HG03108 (cell line): ENCODE data around the gene POLR1E.
"Not testable (repeated sequence)": the region's sequence is repeated elsewhere in the genome, so short reads cannot be mapped to it uniquely, and the experiment has no call there.

ENCODE experiments used
- ATAC-seq: cut with Tn5 transposase; IDR thresholded peaks from one replicate; pipeline ENCODE4 v1.9.1; 2021; ENCODE audit warnings: moderate library complexity; ENCODE audit not compliant: unreplicated experiment

The POLR1E gene

DNA sequence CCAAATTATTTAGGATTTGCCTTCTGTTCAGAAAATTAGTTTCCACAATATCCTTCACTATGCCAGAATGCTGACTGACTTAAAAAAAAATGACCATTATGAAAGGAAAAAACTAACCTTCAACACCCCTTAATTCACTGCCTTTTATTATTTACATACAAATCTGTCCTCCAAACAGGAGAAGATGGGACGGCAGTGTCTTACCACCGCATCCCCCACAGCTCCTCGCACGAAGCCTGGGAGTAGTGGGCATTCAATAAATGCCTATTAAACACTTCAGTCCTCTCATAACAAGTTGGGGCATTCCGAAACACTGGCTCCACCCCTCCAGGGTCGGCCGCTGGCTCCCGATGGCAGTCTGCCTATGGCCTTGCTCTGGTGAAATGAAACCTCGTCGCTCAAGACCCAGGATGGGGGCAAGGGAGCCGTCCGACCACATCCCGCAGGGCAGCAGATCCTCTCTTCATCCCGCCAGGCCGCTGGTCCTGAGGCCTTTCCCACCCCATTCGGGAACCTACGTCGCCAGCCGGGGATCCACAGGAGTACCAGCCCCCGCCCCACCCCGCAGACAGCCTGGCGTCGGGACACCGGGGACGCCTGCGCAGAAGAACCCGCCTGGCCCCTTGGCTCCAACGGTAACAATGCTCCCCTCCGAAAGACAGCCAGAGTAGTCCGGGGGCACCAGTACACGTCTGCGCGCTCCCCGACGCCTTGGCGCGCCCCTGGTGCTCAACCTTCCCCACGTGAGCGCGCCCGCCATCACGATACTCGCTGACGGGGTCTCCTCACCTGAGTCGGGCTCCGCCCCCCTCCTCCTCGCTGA lies 21.1 kb upstream of the POLR1E start:
- ATAC-seq, result peak; percentile 27

DNA sequence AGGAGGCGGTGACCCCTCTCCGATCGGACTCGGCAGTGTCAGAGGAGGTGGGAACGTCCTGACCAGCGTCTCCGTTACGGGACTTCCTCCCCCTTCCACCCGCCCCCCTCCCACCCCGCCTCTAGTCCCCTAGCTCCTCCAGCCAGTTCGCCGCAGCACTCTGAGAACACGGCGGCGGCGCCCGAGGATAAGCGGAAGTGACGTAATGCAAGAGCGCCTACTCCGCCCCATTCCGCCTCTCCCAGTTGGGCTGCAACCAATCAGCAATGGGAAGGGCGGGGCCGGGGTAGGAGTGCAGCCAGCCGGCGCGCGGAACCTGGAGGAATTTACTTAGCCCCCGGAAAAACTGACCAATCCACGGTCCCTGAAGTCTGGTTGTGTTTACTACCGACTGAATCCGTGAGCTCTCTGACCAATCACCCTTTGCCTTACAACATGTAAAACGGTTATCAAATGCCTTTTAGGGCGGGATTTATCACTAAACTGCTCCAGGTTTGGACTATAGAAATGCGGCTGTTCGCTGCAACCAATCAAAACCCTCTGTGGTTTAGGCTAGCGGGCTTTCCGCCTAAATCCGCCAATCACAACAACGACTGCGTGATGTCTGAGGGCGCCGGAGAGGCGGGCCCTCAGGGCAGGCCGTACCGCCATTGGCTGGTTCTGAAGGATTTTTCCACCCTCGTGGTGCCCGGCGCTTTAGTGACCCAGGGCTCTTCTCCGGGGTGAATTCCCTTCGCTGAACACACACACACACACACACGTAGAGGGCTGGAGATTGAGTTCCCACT lies 20.3 kb upstream of the POLR1E start, which contains the start of gene ZBTB5:
Gene ZBTB5, minus strand, starts transcription at position 202 of the 788 bp plus-strand sequence. CDS start 22,899 bp downstream, outside the sequence.
- ATAC-seq, result peak; percentile 78

DNA sequence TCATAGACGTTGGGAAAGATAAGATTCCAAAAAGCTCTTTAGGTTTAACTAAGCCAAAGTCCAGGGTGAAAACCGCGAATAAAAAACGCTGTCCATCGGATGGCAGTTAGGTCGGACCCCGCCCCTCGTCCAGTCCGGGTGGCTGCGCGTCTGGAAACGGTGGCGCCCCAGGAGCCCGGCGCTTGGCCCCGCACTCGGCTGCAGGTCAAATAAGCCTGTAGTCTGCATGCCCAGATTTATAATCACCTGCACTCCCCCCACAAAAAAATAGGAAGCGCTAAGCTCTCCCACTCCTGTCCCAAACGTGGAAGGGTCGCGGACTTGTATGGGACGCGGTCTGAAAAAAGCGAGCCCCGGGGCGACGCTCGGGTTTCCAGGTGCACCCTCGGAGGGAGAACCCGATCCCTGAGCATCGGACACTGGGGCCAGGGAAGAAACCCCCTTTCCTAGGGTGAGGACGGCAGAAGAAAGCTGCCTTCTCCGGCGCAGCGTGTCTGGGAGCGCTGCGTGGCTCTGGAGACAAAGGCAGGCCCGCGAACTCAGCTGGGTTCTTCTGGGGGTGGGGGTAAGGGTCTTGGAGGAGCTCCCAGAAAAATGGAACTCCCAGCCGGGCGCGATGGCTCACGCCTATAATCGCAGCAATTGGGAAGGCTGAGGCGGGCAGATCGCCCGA lies 19.6 kb upstream of the POLR1E start:
- ATAC-seq, result peak; percentile 5

DNA sequence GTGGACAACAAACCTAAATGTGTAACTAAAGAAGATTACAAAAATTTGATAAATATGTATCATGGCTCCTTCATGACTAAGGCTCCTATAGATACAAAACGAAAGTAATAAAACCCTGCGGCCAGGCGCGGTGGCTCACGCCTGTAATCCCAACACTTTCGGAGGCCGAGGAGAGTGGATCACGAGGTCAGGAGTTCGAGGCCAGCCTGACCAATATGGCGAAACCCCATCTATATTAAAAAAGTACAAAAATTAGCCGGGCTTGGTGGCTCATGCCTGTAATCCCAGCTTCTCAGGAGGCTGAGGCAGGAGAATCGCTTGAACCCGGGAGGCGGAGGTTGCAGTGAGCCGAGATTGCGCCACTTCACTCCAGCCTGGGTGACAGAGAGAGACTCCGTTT lies 18.2 kb upstream of the POLR1E start:
- not testable (repeated sequence) for ATAC-seq

DNA sequence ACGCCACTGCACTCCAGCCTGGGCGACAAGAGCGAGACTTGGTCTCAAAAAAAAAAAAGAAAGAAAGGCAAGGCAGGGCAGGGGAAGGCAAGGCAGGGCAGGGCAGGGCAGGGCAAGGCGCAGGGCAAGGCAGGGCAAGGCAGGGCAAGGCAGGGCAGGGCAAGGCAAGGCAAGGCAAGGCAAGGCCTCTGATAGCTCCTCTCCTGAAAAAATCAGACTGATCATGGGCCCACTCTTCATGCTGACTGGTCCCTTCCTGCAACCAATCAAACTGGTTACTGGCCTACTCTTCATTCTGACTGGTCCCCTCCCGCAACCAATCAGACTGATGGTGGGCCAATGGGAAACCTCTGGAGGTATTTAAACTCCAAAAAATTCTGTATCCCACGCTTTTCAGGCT lies 17.1 kb upstream of the POLR1E start:
- ATAC-seq, result no peak

DNA sequence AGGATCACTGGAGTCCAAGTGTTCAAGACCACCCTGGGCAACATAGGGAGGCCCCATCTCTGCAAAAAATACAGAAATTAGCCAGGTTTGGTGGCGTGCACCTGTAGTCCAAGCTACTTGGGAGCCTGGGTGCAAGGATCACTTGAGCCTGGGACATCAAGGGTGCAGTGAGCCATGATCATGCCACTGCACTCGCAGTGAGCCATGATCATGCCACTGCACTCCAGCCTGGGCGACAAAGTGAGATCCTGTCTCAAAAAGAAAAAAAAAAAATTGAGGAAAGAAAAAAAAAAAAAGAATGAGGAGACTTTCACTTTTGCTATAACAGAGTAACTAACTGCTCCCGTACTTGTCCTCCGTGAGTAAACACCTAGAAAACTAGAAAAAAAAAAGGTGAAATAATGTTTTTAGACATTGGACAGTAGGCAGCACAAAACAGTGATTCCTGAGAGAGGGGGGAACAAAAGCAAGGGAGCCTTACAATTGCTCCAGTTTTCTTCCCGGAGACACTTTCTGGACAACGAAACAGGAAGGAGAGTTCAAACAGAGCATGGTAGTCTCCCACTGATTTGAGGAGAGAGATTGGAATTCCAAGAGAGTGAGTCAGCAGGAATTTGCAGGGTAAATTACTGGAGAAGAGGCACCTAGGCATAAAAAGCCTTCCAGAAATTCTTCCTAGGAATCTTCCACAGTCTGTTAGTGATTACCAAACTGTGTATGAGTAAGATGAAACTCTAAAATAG lies 13.6 kb upstream of the POLR1E start:
- no peak for ATAC-seq

DNA sequence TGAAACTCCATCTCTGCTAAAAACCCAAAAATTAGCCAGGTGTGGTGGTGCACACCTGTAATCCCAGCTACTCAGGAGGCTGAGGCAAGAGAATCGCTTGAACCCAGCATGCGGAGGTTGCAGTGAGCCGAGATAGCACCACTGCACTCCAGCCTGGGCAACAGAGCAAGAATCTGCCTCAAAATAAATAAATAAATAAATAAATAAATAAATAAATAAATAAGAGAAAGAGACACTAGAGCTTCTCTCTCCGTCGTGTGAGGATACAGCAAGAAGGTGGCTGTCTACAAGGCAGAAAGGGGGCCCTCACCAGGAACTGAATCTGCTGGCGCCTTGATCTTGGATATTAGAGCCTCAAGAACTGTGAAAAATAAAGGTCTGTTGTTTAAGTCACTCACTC lies 11.8 kb upstream of the POLR1E start:
- not testable (repeated sequence) for ATAC-seq

DNA sequence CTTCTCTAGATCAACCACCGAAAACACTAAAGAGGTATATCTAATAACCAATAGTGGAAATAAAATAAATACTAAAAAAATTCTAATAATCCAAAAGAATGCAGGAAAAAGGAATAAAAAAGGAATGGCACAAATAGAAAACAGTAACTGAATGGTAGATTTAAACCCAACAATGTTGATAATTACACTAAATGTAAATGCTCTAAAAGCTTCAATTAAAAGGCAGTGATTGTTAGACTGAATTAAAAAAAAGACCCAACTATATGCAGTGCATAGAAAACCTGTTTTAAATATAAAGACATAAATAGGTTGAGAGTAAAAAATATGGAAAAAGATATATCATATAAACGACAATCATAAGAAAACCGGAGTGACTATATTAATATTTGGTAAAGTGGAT lies 11.3 kb upstream of the POLR1E start:
- no peak for ATAC-seq

DNA sequence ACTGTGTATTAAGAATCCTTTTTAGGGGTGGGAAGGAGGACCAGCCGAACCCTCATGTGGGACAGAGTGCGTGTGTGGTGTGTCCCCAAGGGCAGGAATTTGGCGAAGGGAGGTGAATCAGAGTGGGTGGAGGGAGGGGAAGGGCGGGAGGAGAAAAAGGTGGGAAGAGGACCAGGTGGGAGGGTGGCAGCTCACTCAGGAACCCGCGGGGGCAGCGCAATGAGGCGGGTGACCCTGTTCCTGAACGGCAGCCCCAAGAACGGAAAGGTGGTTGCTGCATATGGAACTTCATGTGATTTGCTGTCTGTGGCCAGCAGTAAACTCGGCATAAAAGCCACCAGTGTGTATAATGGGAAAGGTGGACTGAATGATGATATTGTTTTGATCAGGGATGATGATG lies 8.8 kb upstream of the POLR1E start:
- ATAC-seq, result no peak

DNA sequence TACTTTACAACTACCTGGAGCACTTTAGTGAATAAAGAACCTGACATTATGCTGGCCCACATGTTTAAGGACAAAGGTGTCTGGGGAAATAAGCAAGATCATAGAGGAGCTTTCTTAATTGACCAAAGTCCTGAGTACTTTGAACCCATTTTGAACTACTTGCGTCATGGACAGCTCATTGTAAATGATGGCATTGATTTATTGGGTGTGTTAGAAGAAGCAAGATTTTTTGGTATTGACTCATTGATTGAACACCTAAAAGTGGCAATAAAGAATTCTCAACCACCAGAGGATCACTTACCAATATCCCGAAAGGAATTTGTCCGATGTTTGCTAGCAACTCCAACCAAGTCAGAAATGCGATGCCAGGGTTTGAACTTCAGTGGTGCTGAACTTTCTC lies 8.3 kb upstream of the POLR1E start:
- not testable (repeated sequence) for ATAC-seq

DNA sequence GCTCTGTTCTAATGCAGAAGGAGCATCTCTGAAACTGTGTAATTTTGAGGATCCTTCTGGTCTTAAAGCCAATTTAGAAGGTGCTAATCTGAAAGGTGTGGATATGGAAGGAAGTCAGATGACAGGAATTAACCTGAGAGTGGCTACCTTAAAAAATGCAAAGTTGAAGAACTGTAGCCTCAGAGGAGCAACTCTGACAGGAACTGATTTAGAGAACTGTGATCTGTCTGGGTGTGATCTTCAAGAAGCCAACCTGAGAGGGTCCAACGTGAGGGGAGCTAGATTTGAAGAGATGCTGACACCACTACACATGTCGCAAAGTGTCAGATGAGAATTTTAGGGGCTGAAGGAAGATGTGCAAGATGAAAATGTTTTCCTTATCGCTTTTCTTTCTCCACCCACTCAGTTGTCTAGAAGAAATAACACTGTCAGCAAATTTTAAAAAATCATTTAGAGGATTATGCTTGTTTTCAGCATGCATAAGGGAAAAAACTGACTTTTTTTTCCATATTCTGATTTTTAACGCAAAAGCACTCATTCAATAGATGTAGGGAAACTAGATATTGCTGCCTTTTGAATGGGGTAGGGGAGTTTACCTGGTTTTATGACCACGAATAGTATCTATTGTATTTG lies 7.6 kb upstream of the POLR1E start:
- ATAC-seq, result not testable (repeated sequence)

DNA sequence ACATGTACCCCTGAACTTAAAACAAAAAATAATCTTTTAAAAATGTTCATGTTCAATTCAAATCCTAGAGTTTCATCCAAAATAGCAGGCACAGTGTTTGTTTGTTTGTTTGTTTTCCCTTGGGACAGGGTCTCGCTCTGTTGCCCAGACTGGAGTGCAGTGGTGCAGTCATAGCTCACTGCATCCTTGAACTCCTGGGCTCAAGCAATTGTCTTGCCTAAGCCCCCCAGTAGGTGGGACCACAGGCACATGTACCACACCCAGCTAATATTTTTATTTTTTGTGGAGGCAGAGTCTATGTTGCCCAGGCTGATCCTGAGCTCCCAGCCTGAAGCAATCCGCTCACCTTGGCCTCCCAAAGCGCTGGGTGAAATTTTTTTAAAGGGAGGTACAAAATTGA lies 5.0 kb upstream of the POLR1E start:
- ATAC-seq, result no peak

DNA sequence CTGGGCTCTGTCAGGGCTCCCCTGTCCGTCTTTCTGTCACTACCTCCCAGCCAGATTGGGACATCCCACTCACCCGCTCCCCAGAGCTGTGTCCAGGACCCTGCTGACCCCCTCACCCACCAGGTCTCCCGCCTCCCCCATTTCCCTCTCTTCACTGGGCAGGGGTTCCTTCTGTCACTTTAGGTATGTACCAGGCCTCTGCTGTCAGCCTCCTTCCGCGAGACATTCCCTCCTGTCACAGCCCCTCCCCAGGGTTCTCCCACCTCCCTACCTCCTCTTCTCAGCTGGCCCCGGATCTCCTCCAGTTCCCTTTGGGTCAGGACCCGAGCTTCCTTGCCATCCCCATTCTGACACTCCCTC lies 488 bp downstream of the POLR1E start:
- ATAC-seq, result no peak

DNA sequence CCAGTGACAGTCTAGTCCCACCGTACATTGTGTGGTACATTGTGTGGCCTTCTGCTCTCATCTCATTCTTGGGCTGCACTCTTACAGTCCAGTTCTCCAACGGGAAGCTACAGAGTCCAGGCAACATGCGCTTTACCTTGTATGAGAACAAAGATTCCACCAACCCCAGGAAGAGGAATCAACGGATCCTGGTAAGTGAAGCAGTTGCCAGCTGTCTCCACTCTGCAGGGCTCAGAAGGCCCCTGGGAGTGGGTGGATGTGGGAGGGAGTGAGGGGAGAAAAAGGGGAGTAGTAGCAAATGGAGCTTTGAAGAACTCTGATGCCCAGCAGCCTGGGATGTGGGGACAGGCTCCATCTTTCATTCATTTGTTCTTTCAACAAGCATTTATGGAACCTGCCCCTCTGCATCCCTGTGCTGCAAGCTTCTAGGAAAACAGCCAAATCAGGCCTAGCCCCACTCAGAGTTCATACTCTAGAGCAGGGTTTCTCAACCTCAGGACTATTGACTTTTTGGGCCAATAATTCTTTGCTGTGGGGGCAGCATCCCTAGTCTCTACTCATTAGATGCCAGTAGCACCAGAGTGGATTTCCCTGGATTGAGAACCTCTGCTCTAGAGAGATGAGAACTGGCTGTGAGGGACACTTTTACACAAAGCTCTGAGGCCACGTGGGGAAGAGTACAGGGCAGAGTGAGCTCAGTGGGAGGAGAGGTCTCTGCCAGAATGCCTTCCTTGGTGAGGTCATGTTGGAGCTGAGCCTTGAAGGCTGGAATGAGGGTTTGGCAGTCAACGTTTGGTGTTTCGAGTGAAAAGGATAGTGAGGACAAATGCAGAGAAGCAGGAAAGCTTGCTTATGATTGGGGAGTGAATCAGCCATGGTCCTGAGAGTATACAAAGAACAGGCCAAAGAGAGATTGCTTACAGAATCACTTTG lies 1.1 kb downstream of the POLR1E start:
- ATAC-seq, result no peak

DNA sequence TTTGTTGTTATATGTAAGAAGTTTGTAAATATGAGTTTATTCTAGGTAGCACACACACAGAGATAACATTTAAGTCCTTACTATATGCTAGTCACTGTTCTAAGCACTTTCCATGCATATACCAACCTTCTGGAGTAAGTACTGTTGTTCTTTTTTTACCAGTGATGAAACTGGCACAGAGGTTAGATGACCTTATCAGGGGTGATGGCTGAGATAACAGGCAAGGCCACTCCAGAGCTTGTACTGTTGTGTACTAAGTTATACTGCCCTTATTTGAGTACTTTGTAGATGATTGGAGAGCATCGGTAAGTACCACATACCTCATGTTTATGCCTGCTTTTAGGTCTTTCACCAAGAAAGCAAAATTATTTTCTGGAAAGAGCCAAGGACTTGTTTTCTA lies 6.2 kb downstream of the POLR1E start:
- no peak for ATAC-seq

DNA sequence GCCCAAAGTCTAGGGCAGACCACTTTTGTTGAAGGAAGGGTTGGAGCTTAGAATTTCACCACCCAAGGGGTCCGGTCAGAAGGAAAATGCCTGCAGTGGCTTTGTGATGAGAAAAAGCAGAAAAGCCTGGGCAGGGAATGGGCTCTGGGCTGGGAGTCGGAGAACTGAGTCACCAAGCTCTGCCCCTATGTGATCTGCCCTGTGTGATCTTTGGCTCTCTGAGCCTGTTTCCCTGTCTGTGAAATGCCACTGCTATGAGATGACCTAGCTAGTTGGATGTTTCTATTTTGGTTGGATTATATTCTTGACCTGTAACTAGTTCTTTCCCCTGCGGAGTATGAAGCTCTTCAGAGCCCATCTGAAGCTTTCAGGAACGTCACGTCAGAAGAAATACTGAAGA lies 9.8 kb downstream of the POLR1E start:
- ATAC-seq, result no peak

DNA sequence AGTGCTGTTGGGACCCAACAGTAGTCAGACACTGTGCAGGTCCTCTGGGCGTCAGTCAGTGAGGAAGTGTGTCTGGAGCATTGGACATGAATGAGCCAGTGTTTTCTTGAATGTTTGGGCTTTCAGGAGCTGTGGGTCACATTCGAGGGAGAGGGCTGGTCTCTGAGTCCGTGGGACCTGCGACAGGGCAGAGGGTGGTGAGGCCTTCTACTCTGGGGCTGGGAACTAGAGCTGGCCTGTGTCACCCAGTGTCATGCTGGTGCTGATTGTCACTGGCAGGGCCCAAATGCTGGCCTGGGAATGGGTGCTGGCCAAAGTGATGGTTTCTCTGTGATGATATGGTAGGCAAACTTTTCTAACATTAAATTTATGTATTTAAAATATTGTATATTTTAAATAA lies 10.3 kb downstream of the POLR1E start:
- ATAC-seq, result no peak

DNA sequence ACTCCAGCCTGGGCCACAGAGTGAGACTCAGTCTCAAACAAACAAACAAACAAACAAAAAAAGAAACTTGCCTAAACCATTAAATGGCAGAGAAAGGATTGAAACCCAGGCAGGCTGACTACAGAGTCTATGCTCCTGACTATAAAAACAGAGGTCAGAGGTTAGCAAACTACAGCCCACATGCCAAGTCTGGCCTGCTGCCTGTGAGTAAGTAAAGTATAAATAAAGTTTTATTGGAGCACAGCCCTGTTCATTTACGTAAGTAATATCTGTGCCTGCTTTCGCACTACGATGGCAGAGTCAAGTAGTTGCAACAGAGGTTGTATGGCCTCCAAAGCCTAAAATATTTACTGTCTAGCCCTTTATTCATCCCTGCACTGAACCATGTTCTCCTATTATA lies 11.6 kb downstream of the POLR1E start:
- no peak for ATAC-seq

DNA sequence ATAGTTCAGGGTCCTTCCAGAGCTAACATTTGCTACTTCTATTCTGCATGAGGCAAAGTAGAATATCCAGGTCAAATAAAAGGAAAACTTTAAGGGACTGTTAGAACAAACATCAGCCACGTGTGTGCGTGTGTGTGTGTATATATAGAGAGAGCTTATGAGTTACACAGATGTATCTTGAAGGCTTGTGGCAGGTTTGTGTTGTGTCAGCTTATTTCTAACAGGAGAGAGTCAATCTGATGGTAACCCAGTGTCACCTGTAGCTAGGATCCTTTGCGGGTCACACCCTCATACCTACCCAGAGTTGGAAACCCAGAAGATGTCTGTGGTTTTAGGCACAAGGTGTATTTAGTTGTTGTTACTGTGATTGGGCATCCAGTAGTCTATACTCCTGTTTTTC lies 12.7 kb downstream of the POLR1E start:
- no peak for ATAC-seq
